SKM-1 treated with dmso at 0.1 percent for 144 hours (cell line): Measurements from ENCODE around the gene CENPU.
"Not testable (repeated sequence)": the region's sequence is repeated elsewhere in the genome, so short reads cannot be mapped to it uniquely, and the experiment has no call there.

Experiments used
- DNase-seq: peaks from one replicate; lab custom pipeline; 2025; ENCODE audit not compliant: unreplicated experiment; lab: John Stamatoyannopoulos, UW

CENPU gene, protein sequence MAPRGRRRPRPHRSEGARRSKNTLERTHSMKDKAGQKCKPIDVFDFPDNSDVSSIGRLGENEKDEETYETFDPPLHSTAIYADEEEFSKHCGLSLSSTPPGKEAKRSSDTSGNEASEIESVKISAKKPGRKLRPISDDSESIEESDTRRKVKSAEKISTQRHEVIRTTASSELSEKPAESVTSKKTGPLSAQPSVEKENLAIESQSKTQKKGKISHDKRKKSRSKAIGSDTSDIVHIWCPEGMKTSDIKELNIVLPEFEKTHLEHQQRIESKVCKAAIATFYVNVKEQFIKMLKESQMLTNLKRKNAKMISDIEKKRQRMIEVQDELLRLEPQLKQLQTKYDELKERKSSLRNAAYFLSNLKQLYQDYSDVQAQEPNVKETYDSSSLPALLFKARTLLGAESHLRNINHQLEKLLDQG

DNA sequence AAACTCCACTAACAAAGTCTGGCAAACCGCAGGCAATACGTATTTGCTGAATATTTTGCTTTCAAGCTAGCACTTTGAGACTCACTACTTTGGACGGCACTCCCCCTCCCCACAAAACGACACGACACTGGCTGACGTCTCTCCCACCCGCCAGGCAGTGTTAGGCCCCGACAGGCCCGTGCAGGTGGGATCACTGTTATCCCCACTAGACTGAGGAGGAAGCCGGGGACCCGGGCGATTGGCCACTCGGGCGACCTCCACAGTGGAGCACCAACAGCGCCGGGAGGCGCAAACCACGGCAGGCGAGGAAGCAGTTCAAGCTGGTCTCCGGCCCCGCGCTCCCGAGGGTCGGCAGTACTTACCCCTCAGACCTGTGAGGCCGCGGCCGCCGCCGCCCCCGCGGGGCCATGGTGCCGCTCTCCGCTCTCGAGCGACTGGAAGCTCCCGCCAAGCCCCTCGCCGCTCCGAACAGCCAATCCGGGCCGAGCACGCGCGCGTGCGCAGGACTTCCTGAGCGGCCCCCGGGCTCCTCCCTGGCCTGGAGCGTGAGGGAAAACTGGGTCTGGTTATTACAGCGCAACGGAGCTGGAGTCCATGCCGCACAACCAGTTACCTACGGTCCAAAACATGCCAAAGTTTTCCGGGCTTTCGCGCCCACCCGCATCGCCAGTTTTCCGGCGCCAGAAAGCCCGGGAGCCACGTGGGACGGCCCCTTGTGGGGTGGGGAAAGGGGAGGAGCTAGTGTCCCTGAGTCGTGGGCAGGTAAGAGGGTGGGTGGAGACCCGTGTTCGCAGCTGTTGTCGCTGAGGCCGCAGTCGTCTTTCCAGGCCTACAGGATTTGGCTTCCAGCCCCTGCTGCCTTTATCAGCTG is at the start of gene CENPU:
CENPU (minus strand) TSS at position 443 of the 871 bp plus-strand sequence; CDS start at position 409, 34 bp downstream.
- DNase-seq: peak; percentile 98

DNA sequence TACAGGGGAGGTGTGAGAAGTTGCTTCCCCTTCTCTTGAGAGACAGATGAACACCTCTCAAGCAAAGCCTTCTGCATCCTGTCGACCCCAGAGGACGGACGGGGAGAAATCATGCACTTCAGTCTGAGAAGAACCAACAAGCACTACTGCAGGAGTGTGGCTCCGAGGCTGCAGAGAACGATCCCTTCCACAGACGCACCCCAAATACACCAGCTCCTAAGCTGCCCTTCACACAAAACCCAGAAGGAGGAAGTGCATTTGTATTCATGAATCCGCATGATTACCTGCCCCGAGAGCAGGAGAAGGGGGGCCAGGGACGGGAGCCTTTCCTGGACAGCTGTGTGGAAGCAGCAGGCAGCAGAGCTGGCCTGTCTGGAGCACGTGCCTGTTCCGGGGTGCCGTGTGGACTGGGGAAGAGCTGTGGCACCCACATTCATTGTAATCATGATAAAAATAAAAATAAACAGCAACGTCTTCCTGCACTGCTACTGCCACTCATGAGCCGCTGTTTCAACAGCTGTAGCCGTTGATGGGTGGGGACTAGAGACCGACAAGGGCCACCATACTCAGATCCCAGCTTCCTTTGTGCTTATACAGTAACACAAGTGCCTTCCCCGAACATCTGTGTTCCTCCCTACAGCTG is 49.0 kb upstream of the CENPU start:
- DNase-seq: no peak

DNA sequence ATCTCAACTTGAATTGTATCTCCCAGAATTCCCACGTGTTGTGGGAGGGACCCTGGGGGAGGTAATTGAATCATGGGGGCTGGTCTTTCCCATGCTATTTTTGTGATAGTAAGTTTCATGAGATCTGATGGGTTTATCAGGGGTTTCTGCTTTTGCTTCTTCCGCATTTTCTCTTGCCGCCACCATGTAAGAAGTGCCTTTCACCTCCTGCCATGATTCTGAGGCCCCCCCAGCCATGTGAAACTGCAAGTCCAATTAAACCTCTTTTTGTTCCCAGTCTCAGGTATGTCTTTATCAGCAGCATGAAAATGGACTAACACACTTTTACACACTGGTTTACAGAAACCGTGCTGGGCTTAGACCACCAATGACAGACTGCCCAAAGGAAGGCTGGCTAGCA is 45.3 kb upstream of the CENPU start:
- DNase-seq: not testable (repeated sequence)

DNA sequence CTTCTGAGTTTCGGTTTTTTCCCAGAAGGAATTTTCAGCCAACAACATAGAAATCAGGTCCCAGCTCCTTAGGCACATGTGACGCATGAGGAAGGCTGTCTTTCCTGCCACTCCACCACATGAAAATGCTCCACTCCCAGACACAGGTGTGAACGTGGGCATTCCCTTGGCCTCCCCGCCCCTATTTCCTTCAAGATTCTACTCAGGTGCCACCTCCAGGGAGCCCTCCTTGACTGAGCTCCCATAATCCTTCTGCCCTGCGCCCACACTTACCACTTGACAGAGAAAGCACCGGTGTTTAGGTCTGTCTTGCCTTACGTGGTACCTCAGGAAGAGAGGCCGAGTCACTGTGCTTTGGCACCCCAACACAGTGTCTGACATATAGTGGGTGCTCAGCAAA is 44.4 kb upstream of the CENPU start:
- DNase-seq: no peak

DNA sequence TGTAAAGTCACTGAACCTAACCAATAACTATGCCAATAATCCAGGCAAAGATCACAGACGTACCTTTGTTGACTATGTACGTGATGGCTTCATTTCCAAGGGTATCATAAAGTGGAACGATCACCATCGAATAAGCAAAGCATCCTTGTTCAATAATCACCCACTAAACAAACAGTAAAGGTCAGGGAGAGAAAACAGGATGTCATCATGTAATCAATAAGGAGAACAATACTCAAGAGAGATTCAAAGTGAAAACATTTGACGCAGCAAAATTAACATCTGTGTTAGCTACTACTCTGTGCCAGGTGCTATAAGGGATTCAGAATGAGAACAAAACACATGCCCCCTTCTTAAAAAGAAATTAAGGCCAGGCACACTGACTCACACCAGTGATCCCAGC is 42.9 kb upstream of the CENPU start:
- DNase-seq: no peak

DNA sequence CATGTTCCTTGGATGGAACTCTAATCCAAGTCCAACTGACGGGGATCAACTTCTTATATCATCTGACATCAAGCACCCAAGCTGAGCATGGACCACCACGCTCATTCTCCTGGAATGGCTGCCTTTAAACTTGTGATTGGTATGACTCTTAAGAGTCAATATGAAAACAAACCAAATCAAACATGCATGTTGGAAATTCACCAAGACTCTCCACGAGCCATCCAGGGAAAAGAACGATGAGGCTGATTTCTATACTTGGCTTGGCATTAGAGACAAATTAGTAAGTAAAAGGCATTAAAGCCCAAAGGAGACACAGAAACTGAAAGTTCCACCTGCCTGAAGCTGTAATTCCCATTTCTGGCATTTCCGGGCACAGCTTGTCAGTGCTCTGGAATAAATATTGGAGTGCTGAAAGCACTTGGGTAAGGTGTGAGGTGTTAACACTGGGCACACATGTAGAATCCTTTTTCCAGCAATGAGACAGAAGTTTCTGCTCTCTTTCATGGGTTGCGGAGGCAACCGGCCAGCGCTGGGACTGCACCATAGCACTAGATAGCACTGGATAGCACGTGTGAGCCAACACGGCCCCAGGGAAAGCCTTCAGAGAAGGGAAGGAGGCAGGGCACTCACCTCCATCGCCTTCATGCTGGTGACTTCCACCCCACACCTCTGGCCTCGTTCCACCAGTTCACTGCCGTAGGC is 42.1 kb upstream of the CENPU start:
- DNase-seq: no peak

DNA sequence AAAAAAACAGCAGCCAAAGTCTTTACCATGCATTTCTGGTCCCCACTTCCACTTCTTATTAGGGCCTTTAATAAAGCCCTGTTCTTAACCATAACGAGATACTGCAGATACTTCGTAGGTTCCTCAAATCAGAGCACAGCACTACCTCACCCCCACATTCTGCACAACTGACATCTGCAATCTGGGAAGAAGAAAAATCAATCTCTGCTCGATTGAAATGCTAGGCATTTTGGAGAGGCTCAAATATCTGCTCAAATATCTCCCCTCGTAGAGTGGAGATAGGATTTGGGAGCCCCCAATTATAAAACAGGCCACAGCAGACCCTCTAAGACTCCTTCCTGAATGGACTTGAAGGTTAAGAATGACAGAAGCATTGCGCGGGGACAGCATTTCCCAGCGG is 40.3 kb upstream of the CENPU start:
- no peak for DNase-seq

DNA sequence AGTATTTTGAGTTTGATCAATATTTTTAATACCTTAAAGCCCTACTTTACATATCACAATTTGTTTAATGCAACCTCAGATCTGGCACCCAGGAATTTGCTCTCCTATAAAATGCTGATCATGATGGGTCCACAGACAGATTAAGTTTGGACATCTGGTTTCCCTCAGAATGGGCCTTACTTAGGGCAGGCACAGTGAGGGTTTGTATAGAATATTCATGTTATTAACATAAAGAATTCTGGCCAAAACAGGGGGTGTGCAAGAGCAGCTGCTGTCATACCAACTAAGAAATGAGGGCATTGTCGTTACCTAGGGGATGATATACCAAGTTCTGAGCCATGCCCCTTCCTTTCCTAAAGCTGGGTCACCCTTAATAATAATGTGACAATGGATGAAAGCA is 37.5 kb upstream of the CENPU start:
- no peak for DNase-seq

DNA sequence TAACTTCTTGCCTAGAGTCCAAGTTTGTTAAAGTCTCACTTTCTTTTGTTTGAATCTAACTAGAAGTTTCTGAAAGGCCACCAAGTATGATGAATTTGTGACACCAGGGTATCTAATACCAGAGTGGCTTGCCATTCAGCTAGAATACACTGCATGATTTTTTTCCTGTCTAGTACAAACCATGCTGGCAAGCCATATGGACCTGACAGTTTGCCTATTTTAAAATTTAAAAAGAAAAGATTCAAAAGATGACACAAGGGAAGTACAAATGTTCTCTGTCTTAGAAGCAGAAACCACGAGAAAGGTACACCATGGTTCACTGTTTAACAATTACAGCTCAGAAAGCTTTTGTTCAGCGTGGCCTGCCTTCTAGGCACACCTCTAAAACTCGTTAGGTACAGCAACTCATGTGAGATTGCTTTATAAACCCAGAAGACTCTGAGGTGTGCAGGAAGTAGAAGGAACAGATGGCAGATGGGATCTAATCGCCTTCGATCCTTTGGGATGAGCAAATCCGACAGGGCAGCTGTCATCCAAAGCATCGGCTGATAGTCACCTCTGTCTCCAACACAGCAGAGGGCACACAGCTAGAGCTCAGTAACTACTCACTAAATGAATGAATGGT is 35.4 kb upstream of the CENPU start:
- DNase-seq: no peak

DNA sequence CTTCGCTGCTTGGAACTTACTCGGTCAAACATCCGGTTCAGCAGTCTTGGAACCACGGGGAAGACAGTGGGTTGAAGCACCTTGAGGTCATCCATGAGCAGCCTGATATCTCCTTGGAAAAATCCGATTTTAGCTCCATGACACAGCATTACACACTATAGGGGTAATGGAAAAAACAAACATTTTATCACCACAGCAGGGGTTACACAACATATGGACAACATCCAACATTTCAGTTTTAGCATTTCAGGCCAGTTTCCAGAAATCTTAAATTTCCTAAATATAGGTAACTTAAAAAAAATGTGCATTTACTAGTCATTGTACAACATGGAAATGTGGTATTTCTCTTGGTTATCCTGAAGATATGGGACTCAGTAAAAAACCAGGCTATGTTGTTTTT is 34.4 kb upstream of the CENPU start:
- no peak for DNase-seq

DNA sequence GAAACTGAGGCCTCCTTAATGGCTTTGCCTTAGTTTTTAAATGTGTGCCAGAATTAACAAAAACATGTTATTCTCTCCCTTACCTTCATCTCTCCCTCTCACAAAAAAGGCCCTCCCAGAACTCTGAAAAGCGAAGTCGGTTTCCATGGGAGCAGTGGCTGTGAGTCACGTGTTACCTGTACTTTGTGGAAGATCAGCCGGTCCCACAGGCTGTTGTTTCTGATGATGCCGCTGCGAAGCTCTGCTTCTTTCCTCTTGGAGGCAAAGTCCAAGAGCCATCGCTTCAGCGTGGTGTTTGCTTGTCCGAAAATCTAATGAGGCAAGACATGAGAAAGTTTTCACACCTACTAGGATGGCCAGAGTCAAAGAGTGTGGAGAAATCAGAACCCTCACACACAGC is 32.5 kb upstream of the CENPU start:
- no peak for DNase-seq

DNA sequence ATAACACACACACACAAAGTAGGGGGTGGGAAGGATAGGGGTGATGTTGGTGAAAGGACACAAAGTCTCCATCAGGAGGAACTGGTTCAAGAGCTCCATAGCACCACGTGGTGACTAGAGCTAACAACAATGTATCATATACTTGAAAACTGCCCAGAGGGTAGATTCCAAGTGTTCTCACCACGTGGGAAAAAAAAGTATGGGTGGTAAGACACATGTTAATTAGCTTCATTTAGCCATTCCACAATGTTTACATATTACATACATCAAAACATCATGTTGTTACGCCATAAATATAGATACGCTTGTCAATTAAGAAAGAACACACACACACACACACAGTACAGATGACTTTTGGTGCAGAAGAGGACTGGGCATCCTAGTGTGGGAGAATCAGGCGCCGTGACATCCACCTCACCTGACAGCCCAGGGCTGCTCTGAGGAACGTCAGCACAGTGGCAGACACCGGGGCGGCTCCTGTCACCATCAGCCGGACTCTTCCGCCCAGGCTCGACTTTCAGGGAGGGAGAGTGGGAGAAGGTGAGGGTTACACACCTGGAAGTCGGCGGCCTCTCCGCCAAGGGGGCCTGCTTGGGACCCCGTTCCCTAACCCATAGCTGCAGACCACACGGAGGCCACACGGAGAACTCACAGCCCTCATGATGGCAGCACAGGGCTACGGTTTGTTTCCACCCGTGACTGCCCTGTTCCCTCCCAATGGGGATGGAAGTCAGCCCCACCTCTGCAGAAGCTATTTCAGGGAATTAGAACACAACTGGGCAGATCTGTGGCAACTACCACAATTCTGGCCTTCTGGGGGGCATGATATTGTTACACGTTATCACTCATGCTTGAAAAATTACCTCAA is 31.8 kb upstream of the CENPU start:
- DNase-seq: no peak

DNA sequence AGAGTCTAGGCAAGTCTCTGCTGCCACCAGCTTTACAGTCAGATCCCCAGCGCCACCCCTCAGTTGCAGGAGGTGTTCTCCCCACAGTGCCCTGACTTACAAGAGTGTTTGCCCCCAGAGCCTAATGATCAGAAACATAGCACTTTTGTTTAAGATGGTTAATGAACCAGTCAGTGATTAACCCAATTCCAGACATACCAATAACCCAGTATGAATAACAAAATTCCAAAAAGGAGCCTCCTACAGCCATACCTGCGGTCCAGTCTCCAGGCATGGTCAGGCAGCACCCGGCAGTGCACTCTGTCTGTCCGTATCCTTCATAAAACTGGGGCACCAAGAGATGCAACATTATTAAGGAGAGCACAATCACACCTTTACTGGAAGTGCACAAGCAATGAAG is 30.7 kb upstream of the CENPU start:
- DNase-seq: no peak

DNA sequence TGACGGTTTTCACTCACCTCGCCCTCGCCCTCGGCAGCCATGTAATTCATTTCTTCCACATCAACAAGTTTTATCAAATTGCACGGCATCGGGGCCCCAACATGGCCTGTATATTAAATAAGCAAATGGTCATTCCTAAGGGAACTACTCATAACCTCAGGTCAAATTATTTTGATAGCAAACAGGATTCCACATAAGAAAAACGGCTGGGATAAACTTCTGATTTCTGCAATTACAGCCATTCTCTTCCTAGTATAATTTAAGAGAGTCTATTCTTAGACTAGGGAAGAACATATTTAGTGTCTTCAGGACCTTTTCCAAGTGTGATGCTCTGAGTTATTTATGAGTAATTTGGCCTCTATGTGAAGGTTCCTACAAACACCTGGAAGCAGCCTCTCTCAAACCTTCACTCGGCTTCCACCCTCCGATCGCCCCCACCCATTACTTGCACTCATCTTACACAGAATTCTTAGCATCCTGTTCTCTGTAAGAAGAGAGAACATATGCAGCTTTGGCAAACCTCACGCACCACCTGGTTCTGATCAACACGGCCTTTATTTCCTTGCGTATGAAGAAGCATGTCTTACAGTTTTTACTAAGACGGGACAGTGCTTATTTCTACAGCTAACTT is 29.4 kb upstream of the CENPU start:
- no peak for DNase-seq

DNA sequence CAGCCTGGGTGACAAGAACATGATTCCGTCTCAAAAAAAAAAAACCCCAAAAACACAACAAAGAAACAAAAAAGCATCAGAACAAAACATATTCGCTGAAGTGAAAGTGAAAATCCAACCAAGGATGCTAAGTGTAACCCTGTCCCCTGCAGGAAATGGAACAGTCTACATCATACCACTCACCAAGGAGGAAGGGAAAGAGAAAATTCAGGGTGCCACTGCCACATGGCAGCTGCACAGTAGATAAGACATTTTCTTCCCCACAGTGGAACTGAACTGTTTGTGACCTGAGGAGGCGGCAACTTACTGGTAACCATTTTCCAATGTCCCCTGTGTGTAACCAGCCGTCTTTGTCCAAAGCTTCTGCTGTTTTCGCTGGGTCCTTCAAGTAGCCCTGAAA is 28.2 kb upstream of the CENPU start:
- no peak for DNase-seq

DNA sequence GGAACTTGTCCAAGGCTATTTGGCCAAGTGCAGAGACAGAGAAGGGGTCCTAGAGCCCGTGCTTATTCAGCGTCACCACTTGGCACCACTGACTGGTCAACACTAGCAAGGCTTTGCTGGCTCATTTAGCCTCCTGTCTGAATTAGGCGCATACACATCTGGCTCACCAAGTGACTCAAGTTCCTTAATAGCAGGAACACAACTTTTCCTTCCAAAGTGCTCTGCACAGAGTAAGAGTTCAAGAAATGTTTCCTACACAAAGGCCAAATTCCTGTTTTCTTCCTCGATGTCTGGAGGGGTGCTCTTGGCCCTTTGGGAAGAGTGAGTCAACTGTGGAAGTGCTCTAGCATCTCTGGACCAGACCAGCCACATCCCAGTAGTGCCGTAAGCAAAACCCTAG is 26.8 kb upstream of the CENPU start:
- no peak for DNase-seq

DNA sequence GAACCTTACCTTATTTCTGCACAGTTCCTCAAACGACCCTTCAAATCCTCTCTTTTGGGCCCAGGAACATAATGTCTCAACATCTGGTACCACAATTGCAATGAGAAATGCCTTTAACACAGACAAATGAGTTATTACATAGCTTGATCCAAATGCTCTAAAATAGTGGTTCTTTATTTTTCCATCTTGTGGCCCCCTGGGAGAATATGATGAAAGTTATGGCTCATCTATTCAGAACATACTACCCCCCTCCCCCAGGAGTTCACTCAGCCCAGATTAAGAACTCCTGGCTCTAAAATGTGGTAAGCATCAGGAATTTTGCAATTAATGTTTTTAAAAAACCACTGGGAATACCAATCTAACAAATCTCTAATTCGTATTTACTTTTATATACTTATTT is 23.9 kb upstream of the CENPU start:
- DNase-seq: no peak

DNA sequence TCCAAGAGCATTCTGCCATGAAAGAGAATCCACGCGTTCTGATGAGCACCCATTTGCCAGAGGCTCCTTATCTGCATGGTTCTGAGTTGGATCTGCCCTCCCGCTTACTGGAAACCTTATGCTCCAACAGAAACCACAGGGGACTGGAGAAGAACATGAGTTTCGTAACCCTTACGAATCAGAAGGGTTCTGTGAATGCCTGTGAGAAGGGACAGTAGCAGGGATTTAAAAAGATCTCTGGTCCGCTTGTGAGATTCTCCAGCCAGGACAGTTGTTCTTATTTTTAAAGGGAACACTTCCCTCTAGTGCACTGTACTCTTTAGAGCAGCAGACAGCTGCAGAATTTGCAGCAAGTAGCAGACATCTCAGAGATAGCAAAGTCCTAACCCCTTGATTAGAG is 22.5 kb upstream of the CENPU start:
- DNase-seq: no peak

DNA sequence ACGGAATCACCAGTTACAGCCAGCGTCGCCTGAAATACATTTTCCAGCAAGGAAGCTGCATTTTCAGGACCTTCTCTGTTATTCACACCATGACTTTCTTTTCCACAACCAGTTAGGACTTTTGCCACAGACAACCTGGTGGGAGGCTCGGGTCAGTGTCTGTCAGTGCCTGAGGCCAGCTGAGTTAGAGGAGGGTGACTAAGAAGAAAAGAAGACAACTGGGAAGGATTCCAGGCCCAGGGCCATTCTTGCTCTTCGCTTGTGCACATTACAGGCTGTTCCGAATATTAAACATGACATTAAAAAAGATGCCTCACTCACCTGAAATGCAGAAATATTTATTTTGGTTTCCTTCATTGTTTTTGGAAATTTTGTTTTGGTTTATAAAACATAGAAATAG is 21.4 kb upstream of the CENPU start:
- no peak for DNase-seq
